ENCODE data around the gene ARHGEF16.

Gene ARHGEF16

GRCh38 chr1:3451994-3452865, 2.2 kb upstream of the ARHGEF16 start:
- DNase-seq, result no peak
- intact Hi-C loops (cut with DNase I), result loop anchor here (5.0 kb wide), 2 partner anchors 35 to 165 kb away; no protein-coding TSS in a partner anchor

- DNase-seq, result no peak
- intact Hi-C loops (cut with DNase I), result loop anchor here (5.0 kb wide), 2 partner anchors 34 to 164 kb away; no protein-coding TSS in a partner anchor
These were observed 1.6 kb upstream of the ARHGEF16 start for GRCh38 chr1:3452866-3453175.

- intact Hi-C loops (cut with DNase I), result loop anchor here (5.0 kb wide), 2 partner anchors 34 to 164 kb away; no protein-coding TSS in a partner anchor
- peak in 41 of 42 donors; percentile 65 to 91 (median 83) for DNase-seq
These were observed 1.2 kb upstream of the ARHGEF16 start for GRCh38 chr1:3453203-3453761.

- no peak for DNase-seq
- intact Hi-C loops (cut with DNase I), result loop anchor here (5.0 kb wide), 2 partner anchors 32 to 162 kb away; no protein-coding TSS in a partner anchor
These were observed 550 bp downstream of the ARHGEF16 start for GRCh38 chr1:3454811-3455618.

DNA sequence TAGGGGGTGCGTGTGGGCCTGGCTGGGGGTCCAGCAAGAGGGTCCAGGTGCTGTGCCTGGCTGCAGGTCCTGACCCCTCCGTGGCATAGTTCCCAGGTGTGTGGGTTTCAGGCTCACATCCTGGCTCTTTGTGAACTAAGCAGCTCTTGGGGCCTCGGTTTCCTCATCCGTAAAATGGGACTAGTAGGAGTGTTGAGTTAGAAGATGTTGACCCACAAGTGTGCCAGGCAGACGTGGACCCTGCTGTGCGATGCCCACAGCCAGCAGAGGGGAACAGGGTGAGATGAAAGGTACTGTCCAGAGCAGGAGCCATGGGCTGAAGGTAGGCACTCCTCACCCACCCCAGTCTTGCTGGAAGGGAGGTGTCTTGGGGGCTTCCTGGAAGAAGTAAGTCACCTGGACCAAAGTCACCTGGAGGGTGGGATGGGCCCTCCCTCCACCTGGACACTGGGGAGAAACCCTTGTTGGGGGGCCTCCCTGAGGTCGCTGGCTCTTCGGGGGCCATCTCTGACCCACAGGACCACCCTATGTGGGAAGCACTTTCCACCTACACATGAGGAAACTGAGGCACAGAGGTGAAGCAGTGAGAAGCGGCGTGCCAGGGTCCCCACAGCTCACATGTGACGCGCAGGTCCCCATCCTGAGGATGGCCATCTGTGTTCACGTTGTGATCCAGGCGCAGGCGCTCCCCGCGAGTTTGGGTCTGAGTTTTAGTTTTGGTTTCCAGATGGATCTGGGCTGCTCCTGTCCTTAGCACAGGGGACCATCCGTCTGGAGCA, 1.4 kb downstream of the ARHGEF16 start:
- intact Hi-C loops (cut with DNase I), result no loop called here
- no peak for DNase-seq

DNA sequence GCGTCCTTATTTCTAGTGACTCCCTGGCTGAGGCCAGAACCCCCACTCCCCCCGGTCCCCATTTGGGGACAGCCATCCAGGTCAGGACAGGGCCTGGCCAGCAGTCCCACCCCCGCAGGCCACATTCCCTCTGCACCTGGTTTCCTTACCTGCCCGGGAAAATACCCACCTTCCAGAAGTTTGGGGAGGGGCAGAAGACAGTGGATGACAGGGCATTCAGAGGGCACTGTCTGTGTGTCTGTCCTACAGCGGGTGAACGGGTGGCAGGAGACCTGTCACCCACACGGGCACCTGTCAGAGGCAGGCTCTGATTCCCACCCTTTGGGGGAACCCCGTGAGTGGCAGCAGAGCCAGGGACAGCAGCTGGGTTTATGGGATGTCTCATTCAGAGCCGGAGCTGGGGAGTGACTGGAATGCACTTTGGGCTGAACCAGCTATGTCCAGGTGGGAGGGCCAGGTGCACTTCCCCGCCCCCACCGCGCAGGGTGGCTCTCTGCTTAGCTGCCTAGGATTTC, 2.0 kb downstream of the ARHGEF16 start:
- intact Hi-C loops (cut with DNase I), result no loop called here
- no peak for DNase-seq

DNA sequence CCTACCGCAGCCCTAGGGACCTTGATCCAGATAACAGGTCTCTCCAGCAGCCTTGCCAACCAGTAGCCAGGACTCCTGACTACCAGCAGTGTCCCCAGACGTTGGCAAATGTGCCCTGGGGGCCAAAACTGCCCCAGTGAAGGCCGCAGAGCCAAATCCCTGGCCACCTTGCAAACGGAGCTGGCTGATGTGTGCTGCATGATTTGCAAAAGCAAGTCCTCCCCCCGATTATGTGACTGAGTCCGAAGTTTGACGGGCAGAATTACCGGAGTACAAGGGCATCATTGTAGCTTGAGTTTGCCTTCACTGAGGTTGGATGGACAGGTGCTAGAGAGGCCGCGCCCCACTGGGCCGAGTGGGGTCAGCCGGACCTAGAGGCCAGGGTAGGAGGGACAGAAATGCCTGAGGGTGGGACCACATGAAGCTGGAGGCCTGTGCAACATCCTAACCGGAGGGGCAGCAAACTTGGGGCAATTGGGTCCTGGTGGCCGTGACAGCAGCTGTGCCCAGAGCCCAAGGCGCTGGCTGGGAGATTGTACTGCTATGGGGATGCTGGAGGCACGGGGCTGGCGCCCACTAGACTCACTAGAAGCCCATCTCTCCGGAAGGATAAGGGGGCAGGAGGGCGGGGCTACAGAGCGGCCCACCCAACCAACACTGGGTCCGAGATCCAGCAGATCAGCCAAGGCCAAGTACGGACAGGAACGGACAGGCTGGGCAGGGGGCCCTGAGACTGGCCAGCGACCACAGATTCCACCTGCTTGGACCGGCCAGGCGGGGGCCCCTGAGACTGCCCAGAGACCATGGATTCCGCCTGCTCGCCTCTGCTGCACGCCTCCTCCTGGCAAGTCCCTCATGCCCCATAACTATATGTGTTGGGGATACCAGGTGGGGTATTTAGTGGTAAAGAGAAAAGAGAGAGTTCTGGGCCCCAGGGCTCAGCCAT, 2.8 kb downstream of the ARHGEF16 start:
- no peak for DNase-seq

GRCh38 chr1:3457910-3458883, 3.7 kb downstream of the ARHGEF16 start:
- DNase-seq, result peak in 32 of 42 donors; percentile 31 to 81 (median 50)
- intact Hi-C loops (cut with DNase I), result no loop called here

More for the DNA sequence above, 2.8 kb downstream of the ARHGEF16 start:
- intact Hi-C loops (cut with DNase I), result no loop called here

- DNase-seq, result no peak
- intact Hi-C loops (cut with DNase I), result no loop called here
These were observed 4.8 kb downstream of the ARHGEF16 start for GRCh38 chr1:3459051-3459908.

- DNase-seq, result no peak
- intact Hi-C loops (cut with DNase I), result no loop called here
These were observed 5.6 kb downstream of the ARHGEF16 start for GRCh38 chr1:3459940-3460671.

GRCh38 chr1:3460672-3461131, 6.2 kb downstream of the ARHGEF16 start:
- intact Hi-C loops (cut with DNase I), result no loop called here
- DNase-seq, result no peak

- intact Hi-C loops (cut with DNase I), result no loop called here
- DNase-seq, result no peak
These were observed 6.9 kb downstream of the ARHGEF16 start for GRCh38 chr1:3461238-3461933.

DNA sequence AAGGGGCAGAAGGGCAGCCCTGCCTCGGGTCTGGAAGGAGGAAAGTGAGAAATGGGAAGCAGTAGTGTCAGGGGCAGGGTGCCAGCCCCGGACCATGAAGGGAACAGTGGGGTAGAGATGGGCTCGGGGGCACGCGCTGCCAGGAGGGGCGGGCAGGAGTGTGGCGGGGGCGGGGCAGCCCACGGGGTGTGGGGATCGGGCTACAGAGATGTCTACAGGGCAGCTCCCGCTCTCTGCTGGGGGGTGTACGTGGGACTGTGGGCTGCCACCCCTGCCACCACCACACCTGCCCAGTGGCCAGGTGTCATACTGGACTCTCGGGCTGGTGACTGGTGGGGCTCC, 7.4 kb downstream of the ARHGEF16 start:
- intact Hi-C loops (cut with DNase I), result no loop called here
- DNase-seq, result no peak

- no peak for DNase-seq
- intact Hi-C loops (cut with DNase I), result no loop called here
These were observed 8.0 kb downstream of the ARHGEF16 start for GRCh38 chr1:3462356-3463012.
